Vagina (tissue), 2 donors: ENCODE measurements around the gene HBQ1.

Experiments used
- POLR2A ChIP-seq, 2 donors: fragments of 450-650 bp; IDR thresholded peaks; one replicate each; pipeline ENCODE4 v1.6.1; 2017; ENCODE audit warnings: antibody characterized with exemption in 2 of 2, mild to moderate bottlenecking in 2 of 2, moderate library complexity in 2 of 2
- TF ChIP-seq, protein P1 (sequence below), 3 experiments: fragments of 450-650 bp in 2 of 3; fragments of 200-600 bp in 1 of 3; sonication (generic) in 1 of 3; IDR thresholded peaks; one replicate each; pipeline ENCODE4 v1.5.1; 2017 to 2019; ENCODE audit warnings: antibody characterized with exemption in 3 of 3, mild to moderate bottlenecking in 2 of 3, moderate library complexity in 2 of 3

DNA sequence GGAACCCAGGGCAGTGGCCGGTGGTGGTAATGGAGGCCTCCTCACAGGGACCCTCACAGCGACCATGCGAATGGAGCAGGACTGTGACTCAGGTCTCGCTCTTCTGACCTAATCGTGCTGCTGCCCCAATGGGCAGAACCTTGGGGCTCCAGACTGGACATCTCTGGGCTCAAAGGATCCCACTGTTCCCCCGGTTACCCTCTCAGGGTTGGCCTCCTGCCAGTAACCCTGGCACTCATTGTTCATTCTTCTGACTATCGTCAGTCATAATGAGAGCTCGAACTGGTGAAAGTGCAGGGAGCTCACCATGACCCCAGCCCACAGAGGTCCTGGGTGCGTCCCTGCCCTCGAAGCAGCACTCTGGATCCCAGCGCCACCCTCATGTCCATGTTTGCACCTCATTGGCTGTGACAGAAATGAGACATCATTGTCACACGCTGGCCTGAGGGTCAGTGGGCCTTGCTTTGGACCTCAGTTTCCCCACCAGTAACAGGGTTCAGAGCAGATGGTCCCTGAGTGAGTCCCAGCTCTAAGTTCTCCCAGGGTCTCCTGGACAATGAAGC is 37.8 kb upstream of the HBQ1 start:
- TF ChIP-seq, protein P1, sequence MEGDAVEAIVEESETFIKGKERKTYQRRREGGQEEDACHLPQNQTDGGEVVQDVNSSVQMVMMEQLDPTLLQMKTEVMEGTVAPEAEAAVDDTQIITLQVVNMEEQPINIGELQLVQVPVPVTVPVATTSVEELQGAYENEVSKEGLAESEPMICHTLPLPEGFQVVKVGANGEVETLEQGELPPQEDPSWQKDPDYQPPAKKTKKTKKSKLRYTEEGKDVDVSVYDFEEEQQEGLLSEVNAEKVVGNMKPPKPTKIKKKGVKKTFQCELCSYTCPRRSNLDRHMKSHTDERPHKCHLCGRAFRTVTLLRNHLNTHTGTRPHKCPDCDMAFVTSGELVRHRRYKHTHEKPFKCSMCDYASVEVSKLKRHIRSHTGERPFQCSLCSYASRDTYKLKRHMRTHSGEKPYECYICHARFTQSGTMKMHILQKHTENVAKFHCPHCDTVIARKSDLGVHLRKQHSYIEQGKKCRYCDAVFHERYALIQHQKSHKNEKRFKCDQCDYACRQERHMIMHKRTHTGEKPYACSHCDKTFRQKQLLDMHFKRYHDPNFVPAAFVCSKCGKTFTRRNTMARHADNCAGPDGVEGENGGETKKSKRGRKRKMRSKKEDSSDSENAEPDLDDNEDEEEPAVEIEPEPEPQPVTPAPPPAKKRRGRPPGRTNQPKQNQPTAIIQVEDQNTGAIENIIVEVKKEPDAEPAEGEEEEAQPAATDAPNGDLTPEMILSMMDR (IDR thresholded peaks at IDR 0.05) = no peak
- no peak for TF ChIP-seq POLR2A (IDR thresholded peaks at IDR 0.05)
